Thoracic aorta (tissue), 2 donors: ENCODE results near the gene MLPH. TPM values are rescaled to one million over a fixed set of nuclear protein-coding genes. Genes with fewer than 3 reads are reported as not detected.

Source experiments
- ATAC-seq: fragments of 150-250 bp; one replicate; pipeline ENCODE4 v1.8.0; 2017; ENCODE audit warnings: low read depth; ENCODE audit not compliant: insufficient number of reproducible peaks, low FRiP score
- DNase-seq: peaks from one replicate; pipeline ENCODE4 v3.0.0-alpha.2; 2020; ENCODE audit warnings: low spot score
- H3K27ac ChIP-seq, 2 donors: fragments of 200-600 bp; sonication (generic); 1 replicate in 1 of 2; 2 replicates in 1 of 2; pipeline ENCODE4 v1.5.1; 2016; ENCODE audit warnings: mild to moderate bottlenecking in 2 of 2, moderate library complexity in 2 of 2
- H3K27me3 ChIP-seq: fragments of 200-600 bp; sonication (generic); replicated peaks from 2 replicates; pipeline ENCODE4 v1.6.0; 2016; ENCODE audit warnings: mild to moderate bottlenecking; ENCODE audit not compliant: insufficient read depth
- H3K36me3 ChIP-seq: fragments of 200-600 bp; sonication (generic); one replicate; pipeline ENCODE4 v1.5.1; 2016
- H3K4me1 ChIP-seq, 2 donors: fragments of 200-600 bp; sonication (generic); 1 replicate in 1 of 2; 2 replicates in 1 of 2; pipeline versions ENCODE4 v1.5.1 to v1.6.0; 2016; ENCODE audit warnings: low read depth in 2 of 2, mild to moderate bottlenecking in 1 of 2; ENCODE audit not compliant: control insufficient read depth in 1 of 2
- H3K4me3 ChIP-seq: fragments of 200-600 bp; sonication (generic); 2 replicates; pipeline ENCODE4 v1.5.1; 2016; ENCODE audit warnings: mild to moderate bottlenecking
- H3K9me3 ChIP-seq: fragments of 200-600 bp; sonication (generic); 2 replicates; pipeline ENCODE4 v1.5.1; 2016
- total RNA-seq, 2 donors: library from RNA; depleted of rRNA; stranded (reverse); fragments of >200 nt; gene quantifications; one replicate each; pipeline versions ENCODE4 v1.1.0 to v1.2.3, GENCODE V29; 2016
- TF ChIP-seq, protein P1 (sequence below): fragments of 200-600 bp; sonication (generic); IDR thresholded peaks from one replicate; pipeline ENCODE4 v1.5.1; 2019; ENCODE audit warnings: antibody characterized with exemption

Gene MLPH
- total RNA-seq, 2 donors from 2014 or later = 2.0 to 7.4 TPM

DNA sequence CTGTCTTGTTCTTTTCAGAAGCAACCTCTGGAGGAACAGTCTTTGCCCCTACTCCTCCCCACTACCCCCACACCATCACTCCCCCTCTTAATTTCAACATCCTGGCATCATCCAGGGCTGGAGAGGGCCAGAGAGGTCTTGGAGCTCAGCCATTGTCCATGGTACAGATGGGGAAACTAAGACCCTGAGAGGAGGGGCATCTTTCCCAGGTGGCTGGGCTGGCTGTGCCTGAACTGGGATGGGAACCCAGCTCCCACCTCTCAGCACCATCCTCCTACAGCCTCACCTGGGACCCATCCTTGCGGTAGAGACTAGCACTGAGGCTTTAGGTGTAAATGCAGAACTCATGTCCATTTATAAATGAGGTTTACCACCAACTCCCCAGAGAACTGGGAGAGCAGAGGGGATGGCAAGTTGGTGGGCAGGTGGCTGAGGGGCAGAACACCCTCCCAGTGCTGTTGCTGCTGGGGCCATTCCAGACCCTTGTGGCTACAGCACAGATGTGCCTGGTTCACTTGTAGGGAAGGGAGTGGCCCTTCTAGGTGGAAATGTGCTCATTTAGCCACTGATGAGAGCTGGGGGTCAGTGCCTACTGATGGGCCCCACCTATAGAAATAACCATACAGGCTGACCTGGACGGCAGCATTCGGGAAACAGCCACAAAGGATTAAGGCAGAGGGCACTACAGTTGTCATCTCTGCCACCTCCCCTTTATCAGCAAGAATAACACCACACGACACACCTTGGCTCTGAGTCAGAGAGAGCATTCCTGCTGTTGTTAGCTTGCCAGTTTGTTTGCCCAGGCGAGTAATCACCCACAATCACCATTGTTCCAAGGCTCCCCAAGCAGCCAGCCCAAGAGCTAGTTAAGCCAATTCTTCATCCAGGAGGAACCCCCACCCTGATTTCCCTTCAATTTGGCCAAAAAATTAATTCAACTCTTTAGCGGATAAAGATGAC is 2.1 kb downstream of the MLPH start:
- no peak overlapping the region for H3K27ac ChIP-seq
- peaks cover 10% of the 10 kb centered on the region for H3K9me3 ChIP-seq
- ATAC-seq (no peak), DNase-seq (no peak)
- TF ChIP-seq, protein P1, sequence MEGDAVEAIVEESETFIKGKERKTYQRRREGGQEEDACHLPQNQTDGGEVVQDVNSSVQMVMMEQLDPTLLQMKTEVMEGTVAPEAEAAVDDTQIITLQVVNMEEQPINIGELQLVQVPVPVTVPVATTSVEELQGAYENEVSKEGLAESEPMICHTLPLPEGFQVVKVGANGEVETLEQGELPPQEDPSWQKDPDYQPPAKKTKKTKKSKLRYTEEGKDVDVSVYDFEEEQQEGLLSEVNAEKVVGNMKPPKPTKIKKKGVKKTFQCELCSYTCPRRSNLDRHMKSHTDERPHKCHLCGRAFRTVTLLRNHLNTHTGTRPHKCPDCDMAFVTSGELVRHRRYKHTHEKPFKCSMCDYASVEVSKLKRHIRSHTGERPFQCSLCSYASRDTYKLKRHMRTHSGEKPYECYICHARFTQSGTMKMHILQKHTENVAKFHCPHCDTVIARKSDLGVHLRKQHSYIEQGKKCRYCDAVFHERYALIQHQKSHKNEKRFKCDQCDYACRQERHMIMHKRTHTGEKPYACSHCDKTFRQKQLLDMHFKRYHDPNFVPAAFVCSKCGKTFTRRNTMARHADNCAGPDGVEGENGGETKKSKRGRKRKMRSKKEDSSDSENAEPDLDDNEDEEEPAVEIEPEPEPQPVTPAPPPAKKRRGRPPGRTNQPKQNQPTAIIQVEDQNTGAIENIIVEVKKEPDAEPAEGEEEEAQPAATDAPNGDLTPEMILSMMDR = no peak
- H3K4me1 ChIP-seq = peaks cover 12 to 19% of the 10 kb centered on the region in 2 donors
- H3K36me3 ChIP-seq = no peaks in the 10 kb centered on the region
- no peak overlapping the region for H3K4me3 ChIP-seq
- peaks cover 12% of the 10 kb centered on the region for H3K27me3 ChIP-seq

DNA sequence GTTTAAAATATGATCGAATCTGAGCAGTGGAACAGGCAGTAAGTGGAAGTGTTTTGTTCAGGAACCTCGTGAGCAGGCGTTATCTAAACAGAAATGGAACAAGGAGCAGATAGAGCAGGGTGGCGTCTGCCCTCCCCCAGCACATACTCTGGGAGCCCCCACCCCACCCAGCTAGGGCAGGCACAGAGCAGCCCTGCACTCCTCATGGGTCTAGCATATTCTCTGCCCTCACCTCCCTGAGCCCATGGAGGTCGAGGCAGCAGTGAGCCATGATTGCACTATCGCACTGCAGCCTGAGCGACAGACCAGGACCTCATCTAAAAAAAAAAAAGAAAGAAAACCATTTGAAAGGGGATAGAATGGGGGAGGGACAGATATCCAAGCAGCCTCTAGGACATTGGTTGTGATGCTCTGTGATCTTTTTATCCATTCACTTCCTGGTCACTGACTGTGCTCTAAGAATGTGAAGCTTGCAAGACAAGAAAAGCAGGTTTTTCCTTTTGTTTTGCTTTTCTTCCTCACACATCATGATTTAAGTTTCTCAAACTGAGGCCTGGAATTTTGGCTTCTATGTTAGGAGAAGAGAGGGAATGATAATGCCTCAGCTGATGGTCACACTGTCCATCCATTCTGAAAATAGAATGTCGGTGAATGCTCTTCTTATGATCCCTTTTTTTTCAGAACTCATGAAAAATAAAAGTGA is 3.1 kb downstream of the MLPH start:
- TF ChIP-seq, protein P1 = no peak
- ATAC-seq (no peak), DNase-seq (no peak)
- H3K36me3 ChIP-seq = no peaks in the 10 kb centered on the region
- H3K9me3 ChIP-seq = peaks cover 10% of the 10 kb centered on the region
- peaks cover 12 to 19% of the 10 kb centered on the region in 2 donors for H3K4me1 ChIP-seq
- H3K4me3 ChIP-seq = no peak overlapping the region
- H3K27me3 ChIP-seq = peaks cover 12% of the 10 kb centered on the region
- no peak overlapping the region for H3K27ac ChIP-seq

DNA sequence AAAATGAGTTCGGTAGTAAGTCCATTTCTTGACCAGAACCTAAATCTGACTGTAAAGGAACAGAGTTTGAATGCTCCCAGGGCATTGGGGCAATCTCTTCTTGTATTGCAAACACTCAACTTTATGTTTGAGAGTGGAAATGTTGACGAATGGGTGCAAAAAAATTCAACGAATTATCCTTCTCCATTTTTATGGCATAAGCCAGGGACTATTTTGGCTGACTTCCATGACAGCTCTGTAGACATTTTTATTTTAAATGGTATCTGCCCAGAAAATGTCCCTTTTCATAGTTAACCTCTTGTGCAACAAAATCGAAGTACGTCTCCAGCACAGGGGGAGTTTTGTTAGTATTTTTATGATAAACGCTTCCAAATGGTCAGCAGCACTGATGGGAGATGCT is 3.7 kb downstream of the MLPH start:
- no peak for ATAC-seq
- TF ChIP-seq, protein P1 = no peak
- peaks cover 12 to 18% of the 10 kb centered on the region in 2 donors for H3K4me1 ChIP-seq
- no peak overlapping the region for H3K27ac ChIP-seq
- H3K9me3 ChIP-seq = peaks cover 10% of the 10 kb centered on the region
- no peak for DNase-seq
- H3K27me3 ChIP-seq = peaks cover 10% of the 10 kb centered on the region
- no peak overlapping the region for H3K4me3 ChIP-seq
- H3K36me3 ChIP-seq = no peaks in the 10 kb centered on the region

DNA sequence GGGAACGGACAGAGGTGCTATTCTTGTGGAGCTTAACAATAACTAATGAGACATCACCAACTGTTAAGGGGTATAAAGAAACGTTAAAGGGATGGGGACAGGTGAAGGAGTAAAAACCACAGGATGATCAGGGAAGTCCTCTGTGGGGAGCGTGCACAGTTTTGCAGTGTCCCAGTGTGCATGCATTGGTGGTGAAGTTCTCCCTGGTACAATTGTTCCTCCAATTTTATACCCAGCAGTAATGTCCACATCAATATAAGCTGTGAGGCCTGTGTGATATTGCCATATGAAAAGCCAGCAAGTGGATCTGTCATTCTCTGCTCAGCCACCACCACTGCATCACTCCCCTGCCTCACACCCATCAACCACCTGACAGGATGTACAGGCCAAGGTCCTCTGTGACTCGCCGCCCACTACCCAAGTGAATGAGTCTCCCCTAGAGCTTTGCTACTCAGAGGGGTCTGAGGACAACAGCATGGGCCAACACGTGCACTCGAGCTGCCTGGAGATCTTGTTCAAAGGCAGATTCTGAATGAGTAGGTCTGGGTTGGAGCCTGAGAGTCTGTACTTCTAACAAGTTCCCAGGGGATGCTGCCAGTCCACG is 4.6 kb downstream of the MLPH start:
- Histone ChIP-seq H3K4me1 (peaks cover 8 to 10% of the 10 kb centered on the region in 2 donors), H3K27me3 (peaks cover 4% of the 10 kb centered on the region), H3K4me3 (no peak overlapping the region), H3K9me3 (peaks cover 10% of the 10 kb centered on the region), H3K36me3 (no peaks in the 10 kb centered on the region), H3K27ac (no peak overlapping the region)
- DNase-seq (no peak), ATAC-seq (no peak)
- TF ChIP-seq, protein P1 = no peak
